Mucosa of descending colon (tissue), 3 donors: ENCODE results near the gene TBL1XR1. TPM values are rescaled to one million over a fixed set of nuclear protein-coding genes. Genes with fewer than 3 reads are reported as not detected.
A peak's percentile ranks its signal among the peaks of the same experiment; 100 is the strongest.
"Not testable (repeated sequence)": the region's sequence is repeated elsewhere in the genome, so short reads cannot be mapped to it uniquely, and the experiment has no call there.

ENCODE experiments used
- ATAC-seq: fragments of 200-7000 bp; cut with Tn5 transposase; one replicate; pipeline ENCODE4 v1.9.1; 2020; ENCODE audit warnings: mild to moderate bottlenecking, moderate library complexity
- DNase-seq, 3 donors: peaks; one replicate each; pipeline ENCODE4 v3.0.0-alpha.2; 2020
- H3K36me3 ChIP-seq: fragments of 200-600 bp; one replicate; pipeline ENCODE4 v1.8.0; 2021; ENCODE audit warnings: low read depth, mild to moderate bottlenecking
- H3K4me1 ChIP-seq: fragments of 200-600 bp; one replicate; pipeline ENCODE4 v1.8.0; 2021; ENCODE audit warnings: low read depth, mild to moderate bottlenecking
- H3K4me3 ChIP-seq: fragments of 200-600 bp; one replicate; pipeline ENCODE4 v1.8.0; 2021; ENCODE audit warnings: mild to moderate bottlenecking
- H3K9me3 ChIP-seq: fragments of 200-600 bp; one replicate; pipeline ENCODE4 v1.8.0; 2021; ENCODE audit warnings: mild to moderate bottlenecking
- intact Hi-C, 2 donors: fragments of 100-400 bp; cut with DNase I in 1 of 2; cut with micrococcal nuclease in 1 of 2; formaldehyde crosslinking; loops; one replicate each; pipeline versions ENCODE4 v1.11.0 to v1.11.1; 2022; cut with DNase I, micrococcal nuclease
- total RNA-seq, 3 donors: library from RNA; stranded (reverse); fragmentation: NEBNext Ultra II Directional in 2 of 3; extraction: Animal tissue kit (Norgen Biotek cat#: 25700) in 2 of 3; gene quantifications; one replicate each; pipeline versions ENCODE4 v1.2.1 to v1.2.4, GENCODE V29; 2021 to 2023
- TF ChIP-seq, protein P1 (sequence below): fragments of 200-600 bp; IDR thresholded peaks from one replicate; pipeline ENCODE4 v1.8.0; 2022; ENCODE audit warnings: antibody characterized with exemption, mild to moderate bottlenecking
- donor health status: DM: no; HTN: no; CAD: no; lungs with moderate emphysema.
- donor health status: DM: no; HTN: no; CAD: no.
- donor health status: DM: no; HTN: yes; CAD: no.

Gene TBL1XR1
- total RNA-seq, 3 donors from 2014 or later = 175 to 200 (median 178) TPM

DNA sequence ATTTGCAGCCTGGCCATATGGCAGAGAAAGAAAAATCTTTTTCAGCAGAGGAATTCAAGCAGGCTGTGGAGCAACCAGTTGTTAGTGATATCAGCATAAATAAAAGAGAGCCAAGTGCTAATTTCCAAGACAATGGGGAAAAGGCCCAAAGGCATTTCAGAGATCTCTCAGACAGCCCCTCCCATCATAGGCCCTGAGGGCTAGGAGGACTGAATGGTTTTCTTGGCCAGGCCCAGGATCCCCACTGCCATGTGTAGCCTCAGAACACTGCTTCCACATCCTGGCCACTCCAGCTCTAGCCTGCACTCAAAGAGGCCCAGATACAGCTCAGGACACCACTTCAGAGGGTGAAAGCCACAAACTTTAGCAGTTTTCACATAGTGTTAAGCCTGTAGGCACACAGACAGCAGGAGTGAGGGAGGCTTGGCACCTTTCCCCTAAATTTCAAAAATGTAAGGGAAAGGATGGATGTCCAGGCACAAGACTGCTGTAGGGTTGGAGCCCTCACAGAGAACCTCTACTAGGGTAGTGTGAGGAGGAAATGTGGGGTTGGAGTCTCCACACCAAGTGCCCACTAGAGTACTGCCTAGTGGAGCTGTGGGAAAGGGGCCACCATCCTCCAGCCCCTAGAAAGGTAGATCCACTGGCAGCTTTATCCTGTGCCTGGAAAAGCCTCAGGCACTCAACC is 191.4 kb downstream of the TBL1XR1 start:
- Histone ChIP-seq H3K9me3 (peaks cover 16% of the 10 kb centered on the region), H3K36me3 (no peaks in the 10 kb centered on the region), H3K4me1 (no peaks in the 10 kb centered on the region), H3K4me3 (no peak overlapping the region)
- TF ChIP-seq, protein P1, sequence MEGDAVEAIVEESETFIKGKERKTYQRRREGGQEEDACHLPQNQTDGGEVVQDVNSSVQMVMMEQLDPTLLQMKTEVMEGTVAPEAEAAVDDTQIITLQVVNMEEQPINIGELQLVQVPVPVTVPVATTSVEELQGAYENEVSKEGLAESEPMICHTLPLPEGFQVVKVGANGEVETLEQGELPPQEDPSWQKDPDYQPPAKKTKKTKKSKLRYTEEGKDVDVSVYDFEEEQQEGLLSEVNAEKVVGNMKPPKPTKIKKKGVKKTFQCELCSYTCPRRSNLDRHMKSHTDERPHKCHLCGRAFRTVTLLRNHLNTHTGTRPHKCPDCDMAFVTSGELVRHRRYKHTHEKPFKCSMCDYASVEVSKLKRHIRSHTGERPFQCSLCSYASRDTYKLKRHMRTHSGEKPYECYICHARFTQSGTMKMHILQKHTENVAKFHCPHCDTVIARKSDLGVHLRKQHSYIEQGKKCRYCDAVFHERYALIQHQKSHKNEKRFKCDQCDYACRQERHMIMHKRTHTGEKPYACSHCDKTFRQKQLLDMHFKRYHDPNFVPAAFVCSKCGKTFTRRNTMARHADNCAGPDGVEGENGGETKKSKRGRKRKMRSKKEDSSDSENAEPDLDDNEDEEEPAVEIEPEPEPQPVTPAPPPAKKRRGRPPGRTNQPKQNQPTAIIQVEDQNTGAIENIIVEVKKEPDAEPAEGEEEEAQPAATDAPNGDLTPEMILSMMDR = no peak
- intact Hi-C loops = no loop called here
- DNase-seq = no peak
- no peak for ATAC-seq

DNA sequence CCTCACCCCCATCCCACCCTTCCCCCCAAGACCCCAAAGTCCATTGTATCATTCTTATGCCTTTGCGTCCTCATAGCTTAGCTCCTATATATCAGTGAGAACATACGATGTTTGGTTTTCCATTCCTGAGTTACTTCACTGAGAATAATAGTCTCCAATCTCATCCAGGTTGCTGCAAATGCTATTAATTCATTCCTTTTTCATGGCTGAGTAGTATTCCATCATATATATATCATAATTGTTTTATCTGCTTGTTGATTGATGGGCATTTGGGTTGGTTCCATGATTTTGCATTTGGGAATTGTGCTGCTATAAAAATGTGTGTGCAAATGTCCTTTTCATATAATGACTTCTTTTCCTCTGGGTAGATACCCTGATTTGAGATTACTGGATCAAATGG is 197.1 kb downstream of the TBL1XR1 start:
- intact Hi-C loops, DNase-seq, H3K9me3 ChIP-seq, H3K36me3 ChIP-seq, H3K4me3 ChIP-seq, ATAC-seq, H3K4me1 ChIP-seq: not testable (repeated sequence)

DNA sequence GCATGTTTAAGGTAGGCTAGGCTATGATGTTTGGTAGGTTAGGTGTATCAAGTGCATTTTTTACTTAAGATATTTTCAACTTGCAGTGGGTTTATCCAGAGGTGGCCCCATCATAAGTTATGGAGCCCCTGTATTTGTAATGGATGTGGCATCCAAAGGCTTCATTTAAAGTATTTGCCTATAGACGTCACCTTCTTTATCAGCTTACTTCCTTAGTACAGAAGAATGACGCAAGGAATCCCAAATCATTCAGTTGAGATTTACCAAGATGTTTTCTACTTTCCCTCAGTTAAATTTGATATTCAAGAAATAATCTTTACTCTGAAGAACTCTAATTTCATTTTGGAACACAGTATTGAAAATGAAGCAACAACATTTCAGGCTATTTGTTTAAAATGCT is 201.3 kb downstream of the TBL1XR1 start:
- H3K36me3 ChIP-seq = no peaks in the 10 kb centered on the region
- ATAC-seq (no peak), DNase-seq (no peak)
- H3K9me3 ChIP-seq = peaks cover 4% of the 10 kb centered on the region
- intact Hi-C loops = no loop called here
- H3K4me1 ChIP-seq = no peaks in the 10 kb centered on the region
- TF ChIP-seq, protein P1 = no peak
- no peak overlapping the region for H3K4me3 ChIP-seq

DNA sequence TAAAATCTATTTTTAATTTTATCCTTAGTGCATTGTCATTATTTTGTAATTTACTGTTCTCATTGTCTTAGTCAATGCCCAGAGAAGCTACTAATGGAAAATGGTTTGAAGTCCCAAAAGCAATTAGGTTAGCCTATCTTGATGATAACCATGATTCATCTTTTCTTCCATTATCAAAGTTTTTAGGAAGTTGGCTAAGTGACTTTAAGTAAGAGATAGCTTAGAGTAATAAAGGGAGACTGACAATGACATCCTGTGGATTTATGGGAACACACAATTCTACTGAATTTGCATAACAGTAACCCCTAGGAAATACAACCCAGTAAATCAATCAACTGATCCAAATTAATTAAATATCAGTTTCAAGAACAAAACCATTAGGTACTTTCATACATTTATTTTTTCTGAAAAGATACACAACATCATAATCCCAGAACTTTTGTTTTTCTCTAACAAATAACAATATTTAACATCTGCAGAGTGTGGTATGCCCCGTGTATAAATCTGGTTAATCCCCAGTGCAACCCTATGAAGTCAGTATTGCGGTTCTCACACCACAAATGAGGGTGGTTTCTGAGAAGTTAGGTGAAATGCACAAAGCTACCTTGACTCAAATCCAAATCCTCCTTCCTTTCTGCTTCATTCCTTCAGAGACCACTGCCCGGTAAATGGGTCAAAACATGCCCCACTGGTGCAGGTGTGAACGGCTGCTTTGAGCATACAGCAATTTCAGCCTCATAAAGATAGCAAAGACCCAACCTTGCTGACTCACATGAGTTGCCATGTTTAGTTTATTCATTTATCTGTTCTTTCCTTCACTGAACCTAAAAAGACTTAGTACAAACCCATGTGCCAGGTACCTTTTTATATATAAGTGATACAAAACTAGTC is 202.1 kb downstream of the TBL1XR1 start:
- DNase-seq = no peak
- intact Hi-C loops = no loop called here
- Histone ChIP-seq H3K9me3 (peaks cover 4% of the 10 kb centered on the region), H3K4me1 (no peaks in the 10 kb centered on the region), H3K4me3 (no peak overlapping the region), H3K36me3 (no peaks in the 10 kb centered on the region)
- peak; percentile 75 for ATAC-seq
- TF ChIP-seq, protein P1 = no peak

DNA sequence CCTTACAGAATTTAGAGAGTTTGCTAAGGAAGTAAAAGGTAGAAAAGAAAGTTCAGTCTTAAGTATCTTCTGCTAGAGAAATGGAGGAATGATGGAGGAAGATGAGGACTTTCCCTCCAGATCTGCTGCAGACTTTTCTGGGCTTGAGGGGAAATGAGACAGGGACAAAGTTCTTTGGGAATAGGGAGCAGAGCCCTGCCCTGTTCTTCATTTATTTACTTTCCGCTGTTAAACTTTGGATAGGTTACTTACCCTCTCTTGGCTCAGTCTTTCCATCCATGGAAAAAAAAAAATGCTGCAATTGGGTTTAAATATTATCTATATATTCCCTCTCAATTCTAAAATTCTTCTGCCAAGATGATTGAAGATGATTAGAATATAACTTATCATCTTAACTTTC is 202.9 kb downstream of the TBL1XR1 start:
- ATAC-seq (peak; percentile 69), DNase-seq (no peak)
- TF ChIP-seq, protein P1 = no peak
- no peak overlapping the region for H3K4me3 ChIP-seq
- no peaks in the 10 kb centered on the region for H3K36me3 ChIP-seq
- H3K9me3 ChIP-seq = peaks cover 4% of the 10 kb centered on the region
- no peaks in the 10 kb centered on the region for H3K4me1 ChIP-seq
- intact Hi-C loops = no loop called here

DNA sequence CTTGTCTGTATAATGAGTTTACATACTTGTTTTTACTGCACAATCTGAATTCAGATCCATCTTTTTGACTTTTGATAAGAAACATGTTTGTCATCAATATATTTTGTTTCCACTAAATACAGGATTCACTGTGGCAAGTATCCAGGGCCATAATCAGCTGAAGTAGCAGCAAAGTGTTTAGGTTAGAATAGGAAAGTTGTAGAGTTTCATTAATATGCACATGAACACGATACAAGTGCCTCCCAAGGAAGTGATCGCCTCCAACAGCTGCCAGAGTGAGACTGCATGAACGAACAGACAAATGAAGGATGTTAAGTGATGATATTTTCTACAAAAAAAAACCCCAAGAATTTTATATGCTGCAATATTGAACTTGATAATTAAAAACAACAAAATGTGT is 204.3 kb downstream of the TBL1XR1 start:
- Histone ChIP-seq H3K4me1 (no peaks in the 10 kb centered on the region), H3K9me3 (peaks cover 4% of the 10 kb centered on the region), H3K36me3 (no peaks in the 10 kb centered on the region), H3K4me3 (no peak overlapping the region)
- TF ChIP-seq, protein P1 = no peak
- ATAC-seq (no peak), DNase-seq (no peak)
- intact Hi-C loops = no loop called here
